Measurements from ENCODE around the gene YTHDF1.

- TF ChIP-seq RFX5 (IDR thresholded peaks at IDR 0.05; ENCODE audit: borderline replicate concordance, low read depth, low read length) (no peak), EZH2 (IDR thresholded peaks at IDR 0.05; ENCODE audit: low read depth, low read length, severe bottlenecking) (no peak), SP2 (IDR thresholded peaks at IDR 0.05; ENCODE audit: low read length) (no peak), KDM1A (IDR thresholded peaks at IDR 0.05; ENCODE audit: borderline replicate concordance, low read length) (no peak), ZNF274 (IDR thresholded peaks at IDR 0.05; ENCODE audit: borderline replicate concordance, extremely low read depth, low read length) (no peak), RAD21 (IDR thresholded peaks at IDR 0.05 in 1 of 2, conservative IDR thresholded peaks at IDR 0.05 in 1 of 2; ENCODE audit: low read depth in 2 of 2, low read length in 2 of 2) (no peak), CHD2 (IDR thresholded peaks at IDR 0.05; ENCODE audit: low read length) (no peak), YY1 (IDR thresholded peaks at IDR 0.05; ENCODE audit: low read depth, low read length) (peak; percentile 86), TEAD4 (IDR thresholded peaks at IDR 0.05; ENCODE audit: low read depth, low read length) (no peak), CREB1 (IDR thresholded peaks at IDR 0.05) (no peak), POLR2AphosphoS5 (IDR thresholded peaks at IDR 0.05; ENCODE audit: low read depth, low read length) (no peak)
- TF ChIP-seq, protein P1, sequence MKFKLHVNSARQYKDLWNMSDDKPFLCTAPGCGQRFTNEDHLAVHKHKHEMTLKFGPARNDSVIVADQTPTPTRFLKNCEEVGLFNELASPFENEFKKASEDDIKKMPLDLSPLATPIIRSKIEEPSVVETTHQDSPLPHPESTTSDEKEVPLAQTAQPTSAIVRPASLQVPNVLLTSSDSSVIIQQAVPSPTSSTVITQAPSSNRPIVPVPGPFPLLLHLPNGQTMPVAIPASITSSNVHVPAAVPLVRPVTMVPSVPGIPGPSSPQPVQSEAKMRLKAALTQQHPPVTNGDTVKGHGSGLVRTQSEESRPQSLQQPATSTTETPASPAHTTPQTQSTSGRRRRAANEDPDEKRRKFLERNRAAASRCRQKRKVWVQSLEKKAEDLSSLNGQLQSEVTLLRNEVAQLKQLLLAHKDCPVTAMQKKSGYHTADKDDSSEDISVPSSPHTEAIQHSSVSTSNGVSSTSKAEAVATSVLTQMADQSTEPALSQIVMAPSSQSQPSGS (IDR thresholded peaks at IDR 0.05; ENCODE audit: low read length), result no peak
- TF ChIP-seq, protein P2, sequence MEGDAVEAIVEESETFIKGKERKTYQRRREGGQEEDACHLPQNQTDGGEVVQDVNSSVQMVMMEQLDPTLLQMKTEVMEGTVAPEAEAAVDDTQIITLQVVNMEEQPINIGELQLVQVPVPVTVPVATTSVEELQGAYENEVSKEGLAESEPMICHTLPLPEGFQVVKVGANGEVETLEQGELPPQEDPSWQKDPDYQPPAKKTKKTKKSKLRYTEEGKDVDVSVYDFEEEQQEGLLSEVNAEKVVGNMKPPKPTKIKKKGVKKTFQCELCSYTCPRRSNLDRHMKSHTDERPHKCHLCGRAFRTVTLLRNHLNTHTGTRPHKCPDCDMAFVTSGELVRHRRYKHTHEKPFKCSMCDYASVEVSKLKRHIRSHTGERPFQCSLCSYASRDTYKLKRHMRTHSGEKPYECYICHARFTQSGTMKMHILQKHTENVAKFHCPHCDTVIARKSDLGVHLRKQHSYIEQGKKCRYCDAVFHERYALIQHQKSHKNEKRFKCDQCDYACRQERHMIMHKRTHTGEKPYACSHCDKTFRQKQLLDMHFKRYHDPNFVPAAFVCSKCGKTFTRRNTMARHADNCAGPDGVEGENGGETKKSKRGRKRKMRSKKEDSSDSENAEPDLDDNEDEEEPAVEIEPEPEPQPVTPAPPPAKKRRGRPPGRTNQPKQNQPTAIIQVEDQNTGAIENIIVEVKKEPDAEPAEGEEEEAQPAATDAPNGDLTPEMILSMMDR (IDR thresholded peaks at IDR 0.05; ENCODE audit: control extremely low read depth in 1 of 3, insufficient read depth in 1 of 3, low read depth in 1 of 3, low read length in 3 of 3), result no peak
Observed at GRCh38 chr20:63178446-63178820, 37.5 kb downstream of the YTHDF1 start.

All from H1 (cell line).